GM12873 (cell line): ENCODE results near the gene LRRC56.

ENCODE experiments used
- TF ChIP-seq, protein P1 (sequence below): IDR thresholded peaks from 2 replicates; pipeline ENCODE4 v1.5.1; 2012; ENCODE audit warnings: low read depth, mild to moderate bottlenecking, moderate library complexity, low read length, control low read depth; ENCODE audit not compliant: insufficient read depth; ENCODE audit errors: missing control alignments

The LRRC56 gene

DNA sequence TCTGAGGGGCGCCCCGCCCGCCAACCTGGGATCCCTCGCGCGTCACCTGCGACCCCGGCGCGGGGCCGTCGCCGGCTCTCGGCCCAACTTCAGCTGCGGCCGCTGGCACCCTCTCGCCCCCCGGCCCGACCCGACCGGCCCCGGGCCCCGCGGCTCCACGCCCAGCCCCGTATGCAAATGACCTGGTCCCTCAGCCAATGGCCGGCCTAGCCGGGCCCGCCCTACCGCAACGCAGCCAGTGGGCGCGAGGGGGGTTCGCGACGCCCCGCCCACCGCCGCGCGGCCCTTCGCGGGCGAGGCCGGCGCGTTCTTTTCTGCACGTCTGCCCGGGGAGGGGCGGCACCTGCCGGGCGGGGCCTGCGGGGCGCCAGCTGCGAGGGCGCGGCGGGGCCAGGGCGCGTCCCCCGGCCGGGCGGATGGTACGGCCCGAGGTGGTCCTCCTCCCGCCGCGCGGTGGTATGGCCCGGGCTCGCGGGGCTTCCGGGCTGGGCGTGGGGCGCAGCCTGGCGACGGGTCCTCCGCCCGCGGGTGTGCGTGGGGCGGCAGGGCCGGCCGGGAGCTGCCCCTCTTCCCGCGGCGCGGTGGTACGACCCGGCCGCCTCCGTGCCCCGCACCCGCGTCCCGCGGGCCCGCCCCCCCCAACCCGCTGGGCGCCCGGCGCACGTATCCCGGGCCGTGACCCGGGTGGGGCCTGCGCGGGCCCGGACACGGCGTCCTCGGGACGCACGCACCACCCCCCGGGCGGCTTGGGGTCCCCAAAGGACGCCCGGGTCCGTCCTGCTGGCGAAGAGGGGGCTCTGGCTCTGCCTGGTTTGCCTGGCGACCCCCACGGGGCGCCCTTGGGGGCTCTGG lies 31.2 kb downstream of the LRRC56 start:
- TF ChIP-seq, protein P1, sequence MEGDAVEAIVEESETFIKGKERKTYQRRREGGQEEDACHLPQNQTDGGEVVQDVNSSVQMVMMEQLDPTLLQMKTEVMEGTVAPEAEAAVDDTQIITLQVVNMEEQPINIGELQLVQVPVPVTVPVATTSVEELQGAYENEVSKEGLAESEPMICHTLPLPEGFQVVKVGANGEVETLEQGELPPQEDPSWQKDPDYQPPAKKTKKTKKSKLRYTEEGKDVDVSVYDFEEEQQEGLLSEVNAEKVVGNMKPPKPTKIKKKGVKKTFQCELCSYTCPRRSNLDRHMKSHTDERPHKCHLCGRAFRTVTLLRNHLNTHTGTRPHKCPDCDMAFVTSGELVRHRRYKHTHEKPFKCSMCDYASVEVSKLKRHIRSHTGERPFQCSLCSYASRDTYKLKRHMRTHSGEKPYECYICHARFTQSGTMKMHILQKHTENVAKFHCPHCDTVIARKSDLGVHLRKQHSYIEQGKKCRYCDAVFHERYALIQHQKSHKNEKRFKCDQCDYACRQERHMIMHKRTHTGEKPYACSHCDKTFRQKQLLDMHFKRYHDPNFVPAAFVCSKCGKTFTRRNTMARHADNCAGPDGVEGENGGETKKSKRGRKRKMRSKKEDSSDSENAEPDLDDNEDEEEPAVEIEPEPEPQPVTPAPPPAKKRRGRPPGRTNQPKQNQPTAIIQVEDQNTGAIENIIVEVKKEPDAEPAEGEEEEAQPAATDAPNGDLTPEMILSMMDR, result no peak

DNA sequence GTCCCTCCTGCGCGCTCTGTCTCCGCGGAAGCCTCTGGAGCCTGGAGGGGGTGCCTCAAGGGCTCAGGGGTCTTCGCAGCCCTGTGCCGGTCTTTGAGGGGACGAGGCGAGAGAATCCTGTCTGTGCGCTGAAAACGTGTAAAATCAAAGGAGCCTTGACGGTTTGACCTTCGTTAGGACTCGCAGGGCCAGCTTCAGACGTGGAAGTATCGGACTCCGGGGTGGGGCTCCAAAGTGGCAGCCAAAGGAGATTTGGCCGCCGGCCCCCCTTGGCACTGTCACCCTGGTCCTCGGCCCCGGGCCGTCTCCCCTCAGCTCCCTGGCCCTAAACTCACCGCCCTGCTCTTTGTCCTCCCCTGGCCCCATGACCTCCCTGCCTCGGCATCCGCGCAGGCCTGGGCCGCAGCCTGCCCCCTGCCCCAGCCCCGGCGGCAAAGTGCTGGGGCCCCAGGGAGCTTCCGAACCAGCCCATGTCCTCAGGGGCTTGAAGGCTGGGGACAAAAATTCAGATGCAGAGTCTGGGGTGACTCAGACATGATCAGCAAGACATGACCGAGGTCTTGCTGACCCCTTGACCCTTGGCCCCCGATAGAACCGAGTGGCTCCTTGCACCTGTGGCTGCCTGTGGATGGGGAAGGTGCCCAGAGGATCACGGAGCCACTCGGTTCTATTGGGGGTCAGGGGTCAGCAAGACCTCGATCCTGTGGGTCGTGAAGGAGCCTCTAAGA lies 32.0 kb downstream of the LRRC56 start:
- TF ChIP-seq, protein P1, result no peak

DNA sequence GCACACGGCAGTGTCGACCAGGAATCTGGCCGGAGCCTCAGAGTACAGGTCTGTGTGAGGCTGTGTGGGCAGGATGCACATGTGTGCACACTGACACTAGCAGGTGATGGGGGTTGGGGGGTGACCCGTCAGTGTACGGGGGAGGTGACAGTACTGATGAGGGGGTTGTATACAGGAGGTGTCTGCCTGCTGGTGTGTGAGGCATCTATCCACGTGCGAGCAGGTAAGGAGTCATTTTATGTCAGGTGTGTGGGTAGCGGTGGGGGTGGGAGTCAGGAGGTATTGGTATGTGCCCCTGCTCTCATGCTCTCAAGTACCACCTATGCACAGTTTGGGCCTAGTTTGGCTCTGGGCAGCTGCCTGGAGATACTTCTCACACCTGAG lies 34.5 kb downstream of the LRRC56 start:
- TF ChIP-seq, protein P1, result no peak

DNA sequence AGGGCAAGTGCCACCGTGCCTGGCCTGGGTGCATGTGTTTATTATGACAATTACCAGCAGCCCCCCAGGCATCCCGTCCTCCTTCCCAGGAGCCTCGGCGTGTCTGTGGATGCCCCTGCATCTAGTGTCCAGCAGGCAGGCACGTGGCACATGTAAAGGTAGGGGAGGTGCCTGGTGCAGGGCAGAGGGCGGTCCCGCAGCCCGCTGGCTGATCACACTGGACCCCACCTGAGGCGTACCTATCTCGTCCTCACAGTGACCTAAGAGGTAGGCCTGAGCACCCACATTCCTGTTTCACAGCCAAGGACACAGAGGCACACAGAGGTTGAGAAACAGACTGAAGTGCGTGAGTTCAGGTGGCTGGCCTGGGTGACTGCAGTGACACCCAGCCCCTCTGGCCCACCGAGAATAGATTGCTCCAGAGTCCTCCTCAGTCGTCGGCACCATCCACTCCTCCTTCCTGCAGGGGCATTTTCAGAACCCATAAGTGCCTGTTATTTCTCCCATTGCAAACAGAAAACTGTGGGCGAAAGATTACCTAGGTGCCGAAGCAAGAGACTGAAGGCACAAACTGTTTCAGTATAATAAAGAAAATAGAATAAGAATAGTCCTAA lies 35.9 kb downstream of the LRRC56 start:
- TF ChIP-seq, protein P1, result no peak

DNA sequence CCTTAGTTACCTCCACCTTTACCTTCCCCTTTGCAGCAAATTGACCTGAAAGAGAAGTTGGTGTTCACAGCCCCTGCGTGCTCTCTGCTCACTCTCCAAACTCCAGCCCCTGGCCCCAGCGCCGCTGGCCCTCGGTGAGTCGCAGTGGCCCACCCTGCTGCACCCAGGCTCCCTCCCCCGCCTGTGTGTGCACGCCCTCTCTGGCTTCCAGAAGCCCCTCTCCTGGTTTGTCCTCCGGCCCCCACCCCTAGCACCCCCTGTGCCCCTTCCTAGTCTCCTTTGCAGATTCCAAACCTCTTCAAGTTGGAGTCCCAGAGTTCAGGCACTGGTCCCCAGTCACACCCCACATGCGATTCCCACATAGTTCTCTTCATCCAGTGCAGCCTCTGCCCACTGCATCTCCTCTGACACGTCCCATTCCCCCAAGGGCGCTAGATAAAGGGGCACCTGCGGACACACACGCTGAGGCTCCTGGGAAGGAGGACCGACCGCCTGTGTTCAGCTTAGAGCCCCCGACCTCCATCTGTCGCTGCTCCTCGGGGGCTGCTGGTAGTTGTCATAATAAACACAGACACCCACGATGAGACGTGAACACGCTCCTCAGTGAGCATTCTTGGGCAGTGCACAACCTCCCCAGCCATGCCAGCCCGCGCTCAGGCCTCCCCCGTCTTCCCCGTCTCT lies 37.4 kb downstream of the LRRC56 start:
- TF ChIP-seq, protein P1, result no peak

DNA sequence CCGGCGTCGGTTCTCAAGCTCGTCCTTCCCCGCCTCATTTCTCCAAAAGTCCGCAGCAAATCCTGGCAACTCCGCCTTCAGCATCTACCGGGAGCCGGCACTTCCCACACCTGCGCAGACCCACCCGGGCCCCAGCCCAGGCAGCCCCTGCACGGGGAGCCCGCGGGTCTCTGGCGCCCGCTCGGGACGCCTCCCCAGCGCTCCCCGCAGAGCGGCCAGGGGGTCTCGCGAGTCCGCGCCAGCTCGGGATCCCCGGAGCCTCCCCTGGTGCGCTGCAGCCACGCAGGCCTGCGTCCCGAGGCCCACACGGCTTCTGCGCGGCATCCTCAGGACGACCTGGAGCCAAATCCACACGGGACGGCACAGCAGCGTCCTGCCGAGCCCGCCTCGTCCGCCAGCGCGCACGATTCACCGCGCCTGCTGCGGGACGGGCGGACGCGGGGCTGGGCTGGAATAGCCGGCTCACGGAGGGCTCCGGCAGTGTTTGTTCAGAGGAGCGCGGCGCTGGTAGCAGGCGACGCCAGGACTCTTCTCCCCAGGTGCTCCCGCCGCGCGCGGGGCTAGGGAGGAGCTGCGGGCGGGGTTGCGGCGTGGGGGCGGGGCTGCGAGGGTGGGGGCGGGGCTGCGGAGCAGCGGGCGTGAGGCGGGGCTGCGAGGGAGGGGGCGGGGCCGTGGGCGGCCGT lies 38.1 kb downstream of the LRRC56 start:
- TF ChIP-seq, protein P1, result no peak
